Measurements from ENCODE around the gene IGFBP7.

The IGFBP7 gene

GRCh38 chr4:57149833-57150232 lies 39.6 kb upstream of the IGFBP7 start:
- no peak overlapping the region for H2AFZ ChIP-seq (ENCODE audit: low read length, unreplicated experiment)
- no peak overlapping the region for H3K27ac ChIP-seq (ENCODE audit: low read depth, low read length)
- H3K79me2 ChIP-seq (ENCODE audit: control insufficient read depth, insufficient read depth, low read length, unreplicated experiment), result no peaks in the 10 kb centered on the region
- no peaks in the 10 kb centered on the region for H3K27me3 ChIP-seq (ENCODE audit: insufficient read depth, low read length)
- H3K36me3 ChIP-seq (ENCODE audit: insufficient read depth, low read length), result no peaks in the 10 kb centered on the region
- H3K4me3 ChIP-seq (ENCODE audit: low read depth, low read length), result no peak overlapping the region
- H3K4me1 ChIP-seq (ENCODE audit: control insufficient read depth, insufficient read depth, low read length, unreplicated experiment), result peaks cover 22% of the 10 kb centered on the region

- Histone ChIP-seq H3K4me1 (ENCODE audit: control insufficient read depth, insufficient read depth, low read length, unreplicated experiment) (peaks cover 26% of the 10 kb centered on the region), H3K27me3 (ENCODE audit: insufficient read depth, low read length) (no peaks in the 10 kb centered on the region), H3K4me3 (ENCODE audit: low read depth, low read length) (no peak overlapping the region), H3K79me2 (ENCODE audit: control insufficient read depth, insufficient read depth, low read length, unreplicated experiment) (no peaks in the 10 kb centered on the region), H2AFZ (ENCODE audit: low read length, unreplicated experiment) (no peak overlapping the region), H3K36me3 (ENCODE audit: insufficient read depth, low read length) (no peaks in the 10 kb centered on the region), H3K27ac (ENCODE audit: low read depth, low read length) (peak overlapping the region; percentile 69)
These were observed 38.8 kb upstream of the IGFBP7 start for GRCh38 chr4:57148831-57149505.

GRCh38 chr4:57148177-57148576 lies 38.0 kb upstream of the IGFBP7 start:
- Histone ChIP-seq H3K27me3 (ENCODE audit: insufficient read depth, low read length) (no peaks in the 10 kb centered on the region), H3K36me3 (ENCODE audit: insufficient read depth, low read length) (no peaks in the 10 kb centered on the region), H3K27ac (ENCODE audit: low read depth, low read length) (peak overlapping the region; percentile 69), H3K4me1 (ENCODE audit: control insufficient read depth, insufficient read depth, low read length, unreplicated experiment) (peaks cover 26% of the 10 kb centered on the region), H3K4me3 (ENCODE audit: low read depth, low read length) (no peak overlapping the region), H2AFZ (ENCODE audit: low read length, unreplicated experiment) (no peak overlapping the region), H3K79me2 (ENCODE audit: control insufficient read depth, insufficient read depth, low read length, unreplicated experiment) (no peaks in the 10 kb centered on the region)

- Histone ChIP-seq H3K4me1 (ENCODE audit: control insufficient read depth, insufficient read depth, low read length, unreplicated experiment) (peaks cover 26% of the 10 kb centered on the region), H2AFZ (ENCODE audit: low read length, unreplicated experiment) (peak overlapping the region; percentile 28), H3K79me2 (ENCODE audit: control insufficient read depth, insufficient read depth, low read length, unreplicated experiment) (no peaks in the 10 kb centered on the region), H3K36me3 (ENCODE audit: insufficient read depth, low read length) (no peaks in the 10 kb centered on the region), H3K27me3 (ENCODE audit: insufficient read depth, low read length) (no peaks in the 10 kb centered on the region), H3K4me3 (ENCODE audit: low read depth, low read length) (0 out of 2 replicates have a peak overlapping the region, but pooled peaks have one; percentile 49), H3K27ac (ENCODE audit: low read depth, low read length) (peak overlapping the region; percentile 69)
These were observed 37.3 kb upstream of the IGFBP7 start for GRCh38 chr4:57147335-57148060.

GRCh38 chr4:57146444-57146843 lies 36.3 kb upstream of the IGFBP7 start:
- no peak overlapping the region for H3K4me3 ChIP-seq (ENCODE audit: low read depth, low read length)
- peaks cover 26% of the 10 kb centered on the region for H3K4me1 ChIP-seq (ENCODE audit: control insufficient read depth, insufficient read depth, low read length, unreplicated experiment)
- H3K27ac ChIP-seq (ENCODE audit: low read depth, low read length), result no peak overlapping the region
- H2AFZ ChIP-seq (ENCODE audit: low read length, unreplicated experiment), result no peak overlapping the region
- no peaks in the 10 kb centered on the region for H3K79me2 ChIP-seq (ENCODE audit: control insufficient read depth, insufficient read depth, low read length, unreplicated experiment)
- no peaks in the 10 kb centered on the region for H3K36me3 ChIP-seq (ENCODE audit: insufficient read depth, low read length)
- no peaks in the 10 kb centered on the region for H3K27me3 ChIP-seq (ENCODE audit: insufficient read depth, low read length)

- H2AFZ ChIP-seq (ENCODE audit: low read length, unreplicated experiment), result no peak overlapping the region
- no peaks in the 10 kb centered on the region for H3K79me2 ChIP-seq (ENCODE audit: control insufficient read depth, insufficient read depth, low read length, unreplicated experiment)
- no peak overlapping the region for H3K27ac ChIP-seq (ENCODE audit: low read depth, low read length)
- H3K4me3 ChIP-seq (ENCODE audit: low read depth, low read length), result no peak overlapping the region
- H3K4me1 ChIP-seq (ENCODE audit: control insufficient read depth, insufficient read depth, low read length, unreplicated experiment), result peaks cover 26% of the 10 kb centered on the region
- no peaks in the 10 kb centered on the region for H3K36me3 ChIP-seq (ENCODE audit: insufficient read depth, low read length)
- H3K27me3 ChIP-seq (ENCODE audit: insufficient read depth, low read length), result no peaks in the 10 kb centered on the region
These were observed 34.3 kb upstream of the IGFBP7 start for GRCh38 chr4:57144466-57144865.

- no peaks in the 10 kb centered on the region for H3K36me3 ChIP-seq (ENCODE audit: insufficient read depth, low read length)
- H3K79me2 ChIP-seq (ENCODE audit: control insufficient read depth, insufficient read depth, low read length, unreplicated experiment), result no peaks in the 10 kb centered on the region
- no peaks in the 10 kb centered on the region for H3K27me3 ChIP-seq (ENCODE audit: insufficient read depth, low read length)
- H3K4me3 ChIP-seq (ENCODE audit: low read depth, low read length), result no peak overlapping the region
- no peak overlapping the region for H3K27ac ChIP-seq (ENCODE audit: low read depth, low read length)
- no peak overlapping the region for H2AFZ ChIP-seq (ENCODE audit: low read length, unreplicated experiment)
- peaks cover 13% of the 10 kb centered on the region for H3K4me1 ChIP-seq (ENCODE audit: control insufficient read depth, insufficient read depth, low read length, unreplicated experiment)
These were observed 29.6 kb upstream of the IGFBP7 start for GRCh38 chr4:57139783-57140182.

- Histone ChIP-seq H3K4me1 (ENCODE audit: control insufficient read depth, insufficient read depth, low read length, unreplicated experiment) (peaks cover 16% of the 10 kb centered on the region), H3K4me3 (ENCODE audit: low read depth, low read length) (no peak overlapping the region), H2AFZ (ENCODE audit: low read length, unreplicated experiment) (no peak overlapping the region), H3K27ac (ENCODE audit: low read depth, low read length) (no peak overlapping the region; the same call in 1 of the 2 replicates), H3K36me3 (ENCODE audit: insufficient read depth, low read length) (no peaks in the 10 kb centered on the region), H3K79me2 (ENCODE audit: control insufficient read depth, insufficient read depth, low read length, unreplicated experiment) (no peaks in the 10 kb centered on the region), H3K27me3 (ENCODE audit: insufficient read depth, low read length) (no peaks in the 10 kb centered on the region)
These were observed 27.1 kb upstream of the IGFBP7 start for GRCh38 chr4:57137261-57137660.

- Histone ChIP-seq H3K79me2 (ENCODE audit: control insufficient read depth, insufficient read depth, low read length, unreplicated experiment) (no peaks in the 10 kb centered on the region), H3K36me3 (ENCODE audit: insufficient read depth, low read length) (no peaks in the 10 kb centered on the region), H3K4me1 (ENCODE audit: control insufficient read depth, insufficient read depth, low read length, unreplicated experiment) (peaks cover 16% of the 10 kb centered on the region), H3K4me3 (ENCODE audit: low read depth, low read length) (no peak overlapping the region; the same call in 1 of the 2 replicates), H3K27me3 (ENCODE audit: insufficient read depth, low read length) (no peaks in the 10 kb centered on the region), H2AFZ (ENCODE audit: low read length, unreplicated experiment) (peak overlapping the region; percentile 94), H3K27ac (ENCODE audit: low read depth, low read length) (peak overlapping the region; percentile 41)
These were observed 26.1 kb upstream of the IGFBP7 start for GRCh38 chr4:57136281-57136680.

GRCh38 chr4:57132743-57133137 lies 22.6 kb upstream of the IGFBP7 start:
- H3K79me2 ChIP-seq (ENCODE audit: control insufficient read depth, insufficient read depth, low read length, unreplicated experiment), result no peaks in the 10 kb centered on the region
- H3K27ac ChIP-seq (ENCODE audit: low read depth, low read length), result no peak overlapping the region
- H3K4me3 ChIP-seq (ENCODE audit: low read depth, low read length), result no peak overlapping the region
- H3K4me1 ChIP-seq (ENCODE audit: control insufficient read depth, insufficient read depth, low read length, unreplicated experiment), result peaks cover 16% of the 10 kb centered on the region
- no peaks in the 10 kb centered on the region for H3K27me3 ChIP-seq (ENCODE audit: insufficient read depth, low read length)
- H2AFZ ChIP-seq (ENCODE audit: low read length, unreplicated experiment), result no peak overlapping the region
- H3K36me3 ChIP-seq (ENCODE audit: insufficient read depth, low read length), result no peaks in the 10 kb centered on the region
